ENCODE results near the gene FLNB. TPM values are rescaled to one million over a fixed set of nuclear protein-coding genes. Genes with fewer than 3 reads are reported as not detected.

The FLNB gene
- total RNA-seq (ENCODE audit: insufficient read depth, low replicate concordance): 183 TPM

- DNase-seq (ENCODE audit: low spot score): peak; percentile 75
Observed at GRCh38 chr3:58008141-58009025, at the start of gene FLNB. Gene FLNB, plus strand, starts transcription at chr3:58008422. Its CDS starts 143 bp downstream, at chr3:58008565.

- no peak for DNase-seq (ENCODE audit: low spot score)
Observed at GRCh38 chr3:57958642-57959422, 49.4 kb upstream of the FLNB start.

- peak; percentile 90 for DNase-seq (ENCODE audit: low spot score)
Observed at GRCh38 chr3:57959423-57960173, 48.6 kb upstream of the FLNB start.

GRCh38 chr3:57960174-57960505 is 48.1 kb upstream of the FLNB start:
- no peak for DNase-seq (ENCODE audit: low spot score)

GRCh38 chr3:57961177-57961827 is 46.9 kb upstream of the FLNB start:
- DNase-seq (ENCODE audit: low spot score): no peak

GRCh38 chr3:57961828-57962447 is 46.3 kb upstream of the FLNB start:
- peak; percentile 54 for DNase-seq (ENCODE audit: low spot score)

- no peak for DNase-seq (ENCODE audit: low spot score)
Observed at GRCh38 chr3:57962448-57962834, 45.8 kb upstream of the FLNB start.

- no peak for DNase-seq (ENCODE audit: low spot score)
Observed at GRCh38 chr3:57963811-57964346, 44.3 kb upstream of the FLNB start.

- DNase-seq (ENCODE audit: low spot score): no peak
Observed at GRCh38 chr3:57966829-57967228, 41.4 kb upstream of the FLNB start.

GRCh38 chr3:57967590-57967989 is 40.6 kb upstream of the FLNB start:
- no peak for DNase-seq (ENCODE audit: low spot score)

- no peak for DNase-seq (ENCODE audit: low spot score)
Observed at GRCh38 chr3:57968501-57968900, 39.7 kb upstream of the FLNB start.

GRCh38 chr3:57971975-57972374 is 36.2 kb upstream of the FLNB start:
- DNase-seq (ENCODE audit: low spot score): no peak

GRCh38 chr3:57972531-57973111 is 35.6 kb upstream of the FLNB start:
- no peak for DNase-seq (ENCODE audit: low spot score)

GRCh38 chr3:57973715-57974477 is 34.3 kb upstream of the FLNB start:
- DNase-seq (ENCODE audit: low spot score): no peak

- peak; percentile 97 for DNase-seq (ENCODE audit: low spot score)
Observed at GRCh38 chr3:57974796-57975388, 33.3 kb upstream of the FLNB start.

- peak; percentile 24 for DNase-seq (ENCODE audit: low spot score)
Observed at GRCh38 chr3:57977818-57978235, 30.4 kb upstream of the FLNB start.

- no peak for DNase-seq (ENCODE audit: low spot score)
Observed at GRCh38 chr3:57978316-57978715, 29.9 kb upstream of the FLNB start.

GRCh38 chr3:57980416-57980815 is 27.8 kb upstream of the FLNB start:
- DNase-seq (ENCODE audit: low spot score): no peak

- no peak for DNase-seq (ENCODE audit: low spot score)
Observed at GRCh38 chr3:57981483-57982087, 26.6 kb upstream of the FLNB start.
